Measurements from ENCODE around the gene C1orf167.

DNA sequence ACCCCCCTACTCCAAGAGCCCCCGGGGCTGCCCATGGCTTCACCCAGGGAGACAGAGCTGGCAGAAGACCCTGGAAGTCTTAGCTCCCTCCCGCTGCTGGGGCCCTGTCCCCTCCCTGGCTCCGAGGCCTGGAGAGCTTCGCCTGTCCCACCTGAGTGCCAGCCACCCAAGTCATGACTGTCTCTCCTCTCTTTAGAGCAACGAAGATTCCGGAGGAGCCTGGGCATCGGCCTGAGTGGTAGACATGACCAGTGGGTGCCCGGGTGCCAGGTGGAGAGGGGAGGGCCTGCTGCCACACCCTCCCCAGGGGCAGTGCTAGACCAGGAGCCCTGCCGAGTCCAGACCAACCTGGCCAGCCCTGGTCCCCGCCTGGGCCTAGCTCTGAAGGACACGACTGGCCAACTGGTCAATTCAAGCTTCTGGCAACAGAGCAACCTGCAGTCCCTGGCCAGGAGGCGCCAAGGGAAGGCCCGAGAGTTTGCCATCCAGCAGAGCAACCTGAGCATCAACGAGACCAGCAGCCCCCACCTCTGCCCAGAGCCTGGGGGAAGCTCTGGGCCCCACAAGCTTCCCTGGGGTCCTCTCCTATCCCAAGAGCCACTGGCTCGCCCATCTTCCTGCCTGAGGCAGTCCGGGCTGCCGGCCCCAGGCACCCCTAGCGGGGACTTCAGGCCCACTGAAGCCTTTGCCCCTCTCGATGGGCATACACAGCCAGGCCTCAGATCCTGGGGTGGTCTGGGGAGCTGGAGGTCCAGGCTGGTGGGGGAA, 3.9 kb downstream of the C1orf167 start:
- TF ChIP-seq, protein P1, sequence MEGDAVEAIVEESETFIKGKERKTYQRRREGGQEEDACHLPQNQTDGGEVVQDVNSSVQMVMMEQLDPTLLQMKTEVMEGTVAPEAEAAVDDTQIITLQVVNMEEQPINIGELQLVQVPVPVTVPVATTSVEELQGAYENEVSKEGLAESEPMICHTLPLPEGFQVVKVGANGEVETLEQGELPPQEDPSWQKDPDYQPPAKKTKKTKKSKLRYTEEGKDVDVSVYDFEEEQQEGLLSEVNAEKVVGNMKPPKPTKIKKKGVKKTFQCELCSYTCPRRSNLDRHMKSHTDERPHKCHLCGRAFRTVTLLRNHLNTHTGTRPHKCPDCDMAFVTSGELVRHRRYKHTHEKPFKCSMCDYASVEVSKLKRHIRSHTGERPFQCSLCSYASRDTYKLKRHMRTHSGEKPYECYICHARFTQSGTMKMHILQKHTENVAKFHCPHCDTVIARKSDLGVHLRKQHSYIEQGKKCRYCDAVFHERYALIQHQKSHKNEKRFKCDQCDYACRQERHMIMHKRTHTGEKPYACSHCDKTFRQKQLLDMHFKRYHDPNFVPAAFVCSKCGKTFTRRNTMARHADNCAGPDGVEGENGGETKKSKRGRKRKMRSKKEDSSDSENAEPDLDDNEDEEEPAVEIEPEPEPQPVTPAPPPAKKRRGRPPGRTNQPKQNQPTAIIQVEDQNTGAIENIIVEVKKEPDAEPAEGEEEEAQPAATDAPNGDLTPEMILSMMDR (conservative IDR thresholded peaks at IDR 0.05): no peak
- TF ChIP-seq ZFX (IDR thresholded peaks at IDR 0.05): no peak
